ENCODE results near the gene EGLN3.

DNA sequence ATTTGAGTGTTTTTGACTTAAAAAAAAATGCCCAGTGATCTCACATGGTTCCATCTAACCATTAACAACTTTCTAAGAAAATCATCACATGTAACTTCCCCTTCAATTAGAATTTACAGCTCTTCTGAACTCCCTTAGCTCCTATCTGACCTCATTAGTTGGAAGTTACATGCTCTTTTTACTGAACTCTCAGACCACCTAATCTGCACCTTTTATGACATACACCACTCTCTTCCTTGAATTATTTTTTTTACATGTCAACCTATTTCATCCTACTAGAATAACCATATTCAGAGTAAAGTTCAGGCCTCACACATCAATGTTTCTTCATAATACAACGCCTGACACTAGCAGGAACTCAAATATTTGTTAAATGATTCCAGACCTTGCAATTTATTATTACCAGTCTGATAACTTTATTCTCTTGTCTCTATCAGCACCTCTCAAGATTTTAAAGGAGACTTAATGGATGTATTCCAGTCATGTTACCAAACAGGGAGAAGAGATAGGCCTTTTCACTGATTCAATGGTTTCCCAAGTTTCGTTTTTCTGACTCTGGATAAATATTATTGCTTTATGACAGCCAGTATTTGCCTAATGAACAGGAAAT is 21.0 kb downstream of the EGLN3 start:
- no peak for TF ChIP-seq CTCF (IDR thresholded peaks at IDR 0.05; ENCODE audit: borderline replicate concordance, extremely low read depth, low read length, poor library complexity, severe bottlenecking)
- TF ChIP-seq EZH2 (IDR thresholded peaks at IDR 0.05; ENCODE audit: borderline replicate concordance, low read depth, low read length, severe bottlenecking): no peak
